HEK293 (cell line): Measurements from ENCODE around the gene TMEM205.

Experiments used
- CTCF ChIA-PET: fragments of 350-600 bp; formaldehyde crosslinking; extraction: SDS; loops from one replicate; lab custom pipeline; 2021; ENCODE audit warnings: antibody characterized with exemption; lab: Yijun Ruan, JAX
- POLR2A ChIA-PET: fragments of 300-600 bp; formaldehyde crosslinking; extraction: SDS; loops from one replicate; lab custom pipeline; 2020; ENCODE audit warnings: antibody characterized with exemption, inconsistent platforms; lab: Yijun Ruan, JAX
- H3K27ac ChIP-seq: fragments of 200-500 bp; sonication (Bioruptor generic); 2 replicates; pipeline ENCODE4 v1.5.1; 2014; ENCODE audit warnings: low read depth, low read length, control low read depth, inconsistent platforms; ENCODE audit errors: extremely low read depth
- H3K36me3 ChIP-seq, 2 experiments: fragments of 200-500 bp in 1 of 2; sonication (Bioruptor generic) in 1 of 2; 1 replicate in 1 of 2; 2 replicates in 1 of 2; pipeline ENCODE4 v1.5.1; 2014 to 2017; ENCODE audit warnings: inconsistent platforms in 2 of 2, low read length in 2 of 2; ENCODE audit not compliant: control insufficient read depth in 2 of 2, insufficient read depth in 1 of 2
- H3K4me1 ChIP-seq: fragments of 200-500 bp; sonication (Bioruptor generic); 2 replicates; pipeline ENCODE4 v1.5.1; 2014; ENCODE audit warnings: mild to moderate bottlenecking, low read length, inconsistent platforms; ENCODE audit not compliant: control insufficient read depth, insufficient read depth
- H3K4me3 ChIP-seq: 2 replicates; pipeline ENCODE4 v1.5.1; 2011; ENCODE audit warnings: low read depth, mild to moderate bottlenecking, control low read depth, low read length, moderate library complexity
- H3K9me3 ChIP-seq: fragments of 200-500 bp; sonication (Bioruptor generic); 2 replicates; pipeline ENCODE4 v1.5.1; 2014; ENCODE audit warnings: low read depth, low read length, inconsistent platforms; ENCODE audit not compliant: control insufficient read depth, insufficient read depth
- EGR2 ChIP-seq: fragments of 450-650 bp; formaldehyde crosslinking; IDR thresholded peaks from 2 replicates; pipeline ENCODE4 v1.5.1; 2016; ENCODE audit warnings: low read depth, missing biosample characterization, missing genetic modification characterization
- HIC1 ChIP-seq: fragments of 450-650 bp; formaldehyde crosslinking; IDR thresholded peaks from 2 replicates; pipeline ENCODE4 v1.5.1; 2016; ENCODE audit warnings: missing biosample characterization, missing genetic modification characterization
- HOXC10 ChIP-seq: sonication (generic); formaldehyde crosslinking; IDR thresholded peaks from 2 replicates; pipeline ENCODE4 v1.8.1; 2023; ENCODE audit warnings: mild to moderate bottlenecking, missing genetic modification reagents
- IKZF3 ChIP-seq: fragments of 450-650 bp; IDR thresholded peaks from 2 replicates; pipeline ENCODE4 v1.5.0; 2018; ENCODE audit warnings: missing biosample characterization, mild to moderate bottlenecking, missing genetic modification characterization, moderate library complexity
- KLF1 ChIP-seq: fragments of 450-650 bp; formaldehyde crosslinking; IDR thresholded peaks from 2 replicates; pipeline ENCODE4 v1.5.1; 2016; ENCODE audit warnings: missing biosample characterization, missing genetic modification characterization
- ZBTB10 ChIP-seq: fragments of 450-650 bp; formaldehyde crosslinking; IDR thresholded peaks from 2 replicates; pipeline ENCODE4 v1.5.1; 2016; ENCODE audit warnings: missing biosample characterization, missing genetic modification characterization
- ZNF121 ChIP-seq: fragments of 450-650 bp; formaldehyde crosslinking; IDR thresholded peaks from 2 replicates; pipeline ENCODE4 v1.5.1; 2016; ENCODE audit warnings: missing biosample characterization, missing genetic modification characterization
- ZNF266 ChIP-seq: fragments of 450-650 bp; formaldehyde crosslinking; IDR thresholded peaks from 2 replicates; pipeline ENCODE4 v1.5.1; 2016; ENCODE audit warnings: missing biosample characterization, missing genetic modification characterization, low read depth
- ZNF341 ChIP-seq: fragments of 450-650 bp; formaldehyde crosslinking; IDR thresholded peaks from 2 replicates; pipeline ENCODE4; 2016; ENCODE audit warnings: low read depth, missing biosample characterization, missing genetic modification characterization
- ZNF37A ChIP-seq: fragments of 450-650 bp; IDR thresholded peaks from 2 replicates; pipeline ENCODE4 v1.5.1; 2018; ENCODE audit warnings: missing biosample characterization, missing genetic modification characterization
- ZNF521 ChIP-seq: fragments of 450-650 bp; formaldehyde crosslinking; IDR thresholded peaks from 2 replicates; pipeline ENCODE4 v1.5.1; 2017; ENCODE audit warnings: missing biosample characterization, mild to moderate bottlenecking, missing genetic modification characterization
- ZNF548 ChIP-seq: fragments of 450-650 bp; formaldehyde crosslinking; IDR thresholded peaks from 2 replicates; pipeline ENCODE4 v1.5.1; 2016; ENCODE audit warnings: missing biosample characterization, missing genetic modification characterization
- ZNF561 ChIP-seq: fragments of 450-650 bp; IDR thresholded peaks from 2 replicates; pipeline ENCODE4 v1.5.1; 2018; ENCODE audit warnings: missing biosample characterization, missing genetic modification characterization, borderline replicate concordance
- ZNF785 ChIP-seq: fragments of 450-650 bp; formaldehyde crosslinking; IDR thresholded peaks from 2 replicates; pipeline ENCODE4 v1.5.1; 2016; ENCODE audit warnings: missing biosample characterization, missing genetic modification characterization
- TF ChIP-seq, protein P1 (sequence below): fragments of 450-650 bp; formaldehyde crosslinking; IDR thresholded peaks from 2 replicates; pipeline ENCODE4; 2016; ENCODE audit warnings: missing biosample characterization, missing genetic modification characterization
- TF ChIP-seq, protein P2 (sequence below): fragments of 450-650 bp; formaldehyde crosslinking; IDR thresholded peaks from 2 replicates; pipeline ENCODE4 v1.5.1; 2016; ENCODE audit warnings: missing biosample characterization, missing genetic modification characterization

TMEM205 gene

DNA sequence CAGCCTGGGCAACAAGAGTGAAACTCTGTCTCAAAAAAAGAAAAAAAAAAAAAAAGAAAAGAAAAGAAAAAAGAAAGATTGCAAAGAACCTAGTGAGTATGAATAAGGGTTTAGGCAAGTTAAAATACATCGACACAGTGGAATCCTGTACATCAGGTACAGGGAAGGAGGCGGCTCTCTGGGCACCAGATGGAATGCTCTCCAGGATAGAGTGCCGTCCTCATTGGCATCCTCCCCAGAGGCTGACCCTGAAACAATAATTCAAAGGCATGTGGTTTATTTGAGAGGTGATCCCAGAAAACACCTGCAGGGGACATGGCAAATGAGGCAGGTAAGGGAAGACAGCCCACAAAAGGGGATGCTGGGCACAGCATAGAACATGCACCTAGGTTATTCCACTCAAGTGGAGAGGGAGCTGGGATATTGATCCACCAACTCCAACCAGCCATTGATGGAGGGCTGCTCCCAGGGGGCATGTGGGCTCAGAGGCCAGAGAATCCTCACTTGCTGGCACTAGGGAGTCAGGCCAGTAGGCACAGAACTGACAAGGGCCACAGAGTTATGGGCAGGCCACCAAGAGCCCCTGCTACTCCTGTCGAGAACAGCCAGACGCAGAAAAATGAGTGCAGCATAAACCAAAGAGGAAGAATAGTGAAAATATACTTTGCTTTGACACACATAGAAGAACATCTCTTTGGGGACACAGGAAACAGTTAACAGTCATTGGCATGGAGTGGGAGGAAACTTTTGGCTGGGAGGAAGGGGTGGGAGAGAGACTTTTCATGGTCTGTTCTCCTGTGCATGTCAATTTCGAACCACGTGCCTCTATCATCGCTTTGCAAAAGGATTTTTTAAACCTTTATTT, 45.9 kb downstream of the TMEM205 start:
- ChIA-PET CTCF (interaction anchor here (1.2 kb wide), 1 partner anchor 182 kb away, joined by 4 read pairs; no protein-coding TSS in a partner anchor), POLR2A (no interaction called here)
- H3K27ac ChIP-seq = no peak overlapping the region
- no peak overlapping the region for H3K4me3 ChIP-seq
- no peaks in the 10 kb centered on the region for H3K9me3 ChIP-seq
- TF ChIP-seq ZNF266 (tag by site-specific recombination) (no peak), EGR2 (peak; percentile 33; the same call in 1 of the 2 replicates), ZNF37A (tag by site-specific recombination) (peak; percentile 98), ZNF521 (no peak), IKZF3 (tag by site-specific recombination) (no peak)
- no peaks in the 10 kb centered on the region for H3K4me1 ChIP-seq
- H3K36me3 ChIP-seq = no peaks in the 10 kb centered on the region

DNA sequence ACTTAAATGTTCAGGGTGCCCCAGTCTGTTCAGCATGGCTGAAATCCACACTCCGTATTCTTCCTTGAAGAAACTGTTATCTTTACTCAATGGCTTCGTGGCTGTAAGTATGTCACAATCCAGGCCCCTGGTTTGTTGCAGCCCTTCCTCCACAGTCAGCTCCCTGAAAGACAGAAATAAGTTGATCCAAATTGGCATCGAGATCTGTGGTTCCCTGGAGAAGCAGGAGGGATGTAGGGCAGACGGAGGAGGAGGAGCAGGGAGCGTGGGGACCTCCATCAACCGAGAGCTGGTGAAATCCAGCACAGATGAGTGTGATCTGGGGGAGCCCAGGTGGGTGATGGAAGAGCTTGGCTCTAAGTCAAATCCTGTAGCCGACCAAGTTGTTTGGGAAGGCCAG, 49.8 kb downstream of the TMEM205 start:
- H3K27ac ChIP-seq = 0 out of 2 replicates have a peak overlapping the region, but pooled peaks have one; percentile 24
- POLR2A ChIA-PET = interaction anchor here (0.7 kb wide), 1 partner anchor 94 kb away, joined by 3 read pairs; no protein-coding TSS in a partner anchor

GRCh38 chr19:11295665-11296245, 50.3 kb downstream of the TMEM205 start, which contains the start of gene TSPAN16:
Gene TSPAN16, plus strand, starts transcription at chr19:11296160. Its CDS starts 138 bp downstream, at chr19:11296298.
- Histone ChIP-seq H3K36me3 (no peaks in the 10 kb centered on the region), H3K4me3 (no peak within 1 kb of the TSS), H3K4me1 (no peaks in the 10 kb centered on the region; the same call in 1 of the 2 replicates), H3K9me3 (no peaks in the 10 kb centered on the region), H3K27ac (0 out of 2 replicates have a peak within 1 kb of the TSS, but pooled peaks have one; percentile 24)
- POLR2A ChIA-PET = interaction anchor here (0.7 kb wide), 1 partner anchor 95 kb away, joined by 3 read pairs; no protein-coding TSS in a partner anchor
- TF ChIP-seq KLF1 = peak; percentile 66
- no peak for TF ChIP-seq ZNF548 (tag by site-specific recombination)
- CTCF ChIA-PET = interaction anchor here (1.2 to 4.1 kb wide), 5 partner anchors 28 to 187 kb away, joined by 3 to 44 read pairs (median 4); no protein-coding TSS in a partner anchor

More for the DNA sequence above, 49.8 kb downstream of the TMEM205 start:
- Histone ChIP-seq H3K9me3 (no peaks in the 10 kb centered on the region), H3K4me1 (no peaks in the 10 kb centered on the region; the same call in 1 of the 2 replicates), H3K4me3 (no peak overlapping the region), H3K36me3 (no peaks in the 10 kb centered on the region)
- CTCF ChIA-PET = interaction anchor here (0.6 to 4.1 kb wide), 11 partner anchors 27 to 194 kb away, joined by 3 to 44 read pairs (median 3); partner anchors contain the start of genes CCDC159, ODAD3, PRKCSH and SWSAP1
- TF ChIP-seq ZNF341 = peak; percentile 52
- no peak for TF ChIP-seq HIC1 (tag by site-specific recombination)

DNA sequence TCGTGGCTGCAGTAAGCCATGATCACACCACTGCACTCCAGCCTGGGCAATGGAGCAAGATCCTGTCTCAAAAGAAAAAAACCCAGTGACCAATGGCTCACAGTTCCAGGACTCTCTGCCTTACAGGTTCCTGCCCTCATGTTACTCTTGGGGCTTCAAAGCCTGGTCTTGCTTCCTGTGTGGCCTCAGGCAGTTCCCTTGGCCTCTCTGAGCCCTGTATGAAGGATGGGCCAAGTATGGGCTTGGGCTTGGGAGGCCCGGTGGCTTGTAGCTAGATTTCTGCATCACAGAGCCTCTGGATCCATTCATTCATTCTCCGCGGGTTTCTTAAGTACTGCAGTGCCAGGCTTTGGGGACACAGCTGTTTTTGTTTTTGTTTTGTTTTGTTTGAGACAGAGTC, 50.9 kb downstream of the TMEM205 start:
- ChIA-PET POLR2A (no interaction called here), CTCF (interaction anchor here (1.8 to 4.1 kb wide), 3 partner anchors 27 to 87 kb away, joined by 4 to 44 read pairs (median 5); no protein-coding TSS in a partner anchor)
- H3K4me1 ChIP-seq = no peaks in the 10 kb centered on the region; the same call in 1 of the 2 replicates
- no peak overlapping the region for H3K4me3 ChIP-seq
- H3K27ac ChIP-seq = no peak overlapping the region
- H3K9me3 ChIP-seq = no peaks in the 10 kb centered on the region
- no peaks in the 10 kb centered on the region for H3K36me3 ChIP-seq
- TF ChIP-seq, protein P1, sequence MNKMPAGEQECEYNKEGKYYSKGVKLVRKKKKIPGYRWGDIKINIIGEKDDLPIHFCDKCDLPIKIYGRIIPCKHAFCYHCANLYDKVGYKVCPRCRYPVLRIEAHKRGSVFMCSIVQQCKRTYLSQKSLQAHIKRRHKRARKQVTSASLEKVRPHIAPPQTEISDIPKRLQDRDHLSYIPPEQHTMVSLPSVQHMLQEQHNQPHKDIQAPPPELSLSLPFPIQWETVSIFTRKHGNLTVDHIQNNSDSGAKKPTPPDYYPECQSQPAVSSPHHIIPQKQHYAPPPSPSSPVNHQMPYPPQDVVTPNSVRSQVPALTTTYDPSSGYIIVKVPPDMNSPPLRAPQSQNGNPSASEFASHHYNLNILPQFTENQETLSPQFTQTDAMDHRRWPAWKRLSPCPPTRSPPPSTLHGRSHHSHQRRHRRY (tag by site-specific recombination) = no peak
- TF ChIP-seq HOXC10 (CRISPR knock-in tag) = no peak
- no peak for TF ChIP-seq ZBTB10 (tag by site-specific recombination)
- no peak for TF ChIP-seq ZNF561 (tag by site-specific recombination)
- TF ChIP-seq ZNF121 (tag by site-specific recombination) = peak; percentile 57; the same call in 1 of the 2 replicates
- no peak for TF ChIP-seq ZNF785 (tag by site-specific recombination)
- TF ChIP-seq, protein P2, sequence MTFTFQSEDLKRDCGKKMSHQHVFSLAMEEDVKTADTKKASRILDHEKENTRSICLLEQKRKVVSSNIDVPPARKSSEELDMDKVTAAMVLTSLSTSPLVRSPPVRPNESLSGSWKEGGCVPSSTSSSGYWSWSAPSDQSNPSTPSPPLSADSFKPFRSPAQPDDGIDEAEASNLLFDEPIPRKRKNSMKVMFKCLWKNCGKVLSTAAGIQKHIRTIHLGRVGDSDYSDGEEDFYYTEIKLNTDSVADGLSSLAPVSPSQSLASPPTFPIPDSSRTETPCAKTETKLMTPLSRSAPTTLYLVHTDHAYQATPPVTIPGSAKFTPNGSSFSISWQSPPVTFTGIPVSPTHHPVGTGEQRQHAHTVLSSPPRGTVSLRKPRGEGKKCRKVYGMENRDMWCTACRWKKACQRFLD = no peak
